Calu3 (cell line): Measurements from ENCODE around the gene FBXO44. TPM values are rescaled to one million over a fixed set of nuclear protein-coding genes. Genes with fewer than 3 reads are reported as not detected.

Source experiments
- BruUV-seq: library from RNA; stranded (reverse); fragments of 400-500 nt; replicated peaks from 2 replicates; lab custom pipeline; 2021; lab: Mats Ljungman, UMichigan
- CTCF ChIA-PET: fragments of 300-600 bp; sonication (Branson Sonifier 250); formaldehyde crosslinking; loops from one replicate; lab custom pipeline; 2022; ENCODE audit warnings: antibody characterized with exemption; lab: Charles Lee
- DNase-seq: peaks from one replicate; pipeline ENCODE4 v3.0.0; 2022
- H3K27ac Mint-ChIP-seq: one replicate; pipeline ENCODE4 v1.8.0; 2022; ENCODE audit warnings: mixed read lengths; ENCODE audit not compliant: unreplicated experiment
- H3K27me3 Mint-ChIP-seq: one replicate; pipeline ENCODE4 v1.8.0; 2022; ENCODE audit warnings: mixed read lengths; ENCODE audit not compliant: unreplicated experiment
- H3K36me3 Mint-ChIP-seq: one replicate; pipeline ENCODE4 v1.8.0; 2022; ENCODE audit warnings: mild to moderate bottlenecking, moderate library complexity, mixed read lengths; ENCODE audit not compliant: insufficient read depth, unreplicated experiment
- H3K4me1 Mint-ChIP-seq: one replicate; pipeline ENCODE4 v1.8.0; 2022; ENCODE audit warnings: mild to moderate bottlenecking, low read depth, mixed read lengths; ENCODE audit not compliant: unreplicated experiment
- H3K4me3 Mint-ChIP-seq: one replicate; pipeline ENCODE4 v1.8.0; 2022; ENCODE audit warnings: mild to moderate bottlenecking, low read depth, moderate library complexity, mixed read lengths; ENCODE audit not compliant: unreplicated experiment
- H3K9me3 Mint-ChIP-seq: one replicate; pipeline ENCODE4 v1.8.0; 2022; ENCODE audit warnings: low read depth, mixed read lengths; ENCODE audit not compliant: unreplicated experiment
- intact Hi-C: fragments of 100-400 bp; cut with micrococcal nuclease; formaldehyde crosslinking; loops from one replicate; pipeline ENCODE4 v1.10.0; 2022; ENCODE audit not compliant: unreplicated experiment
- total RNA-seq: library from RNA; stranded (reverse); gene quantifications from 2 replicates; pipeline ENCODE4 v1.2.3, GENCODE V29; 2022
- TF ChIP-seq, protein P1 (sequence below): fragments of 200-600 bp; IDR thresholded peaks from one replicate; pipeline ENCODE4 v1.8.0; 2022; ENCODE audit warnings: antibody characterized with exemption; ENCODE audit not compliant: unreplicated experiment

The FBXO44 gene
- total RNA-seq, 1 experiment from 2014 or later, result 9.8 TPM

DNA sequence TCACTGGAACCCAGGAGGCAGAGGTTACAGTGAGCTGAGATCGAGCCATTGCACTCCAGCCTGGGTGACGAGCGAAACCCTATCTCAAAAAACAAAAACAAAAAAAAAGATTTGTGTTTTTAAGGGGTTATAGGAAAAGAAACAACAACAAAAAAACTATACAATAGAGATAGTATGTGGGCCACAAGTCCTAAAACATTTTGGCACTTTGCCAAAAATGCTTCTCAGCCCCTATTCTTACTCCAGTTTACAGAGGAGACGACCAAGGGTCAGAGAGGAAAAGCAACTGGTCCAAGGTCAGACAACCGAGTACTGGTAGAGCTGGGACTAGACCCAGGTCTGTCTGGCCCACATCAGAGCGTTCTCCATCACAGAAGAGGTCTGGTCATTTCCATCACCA lies 3.0 kb downstream of the FBXO44 start:
- intact Hi-C loops, result no loop called here
- BruUV-seq, result no TSS peak

GRCh38 chr1:11658542-11658941 lies 3.9 kb downstream of the FBXO44 start:
- no peak overlapping the region for H3K27ac Mint-ChIP-seq
- H3K27me3 Mint-ChIP-seq, result no peaks in the 10 kb centered on the region
- H3K4me1 Mint-ChIP-seq, result no peaks in the 10 kb centered on the region
- H3K9me3 Mint-ChIP-seq, result no peaks in the 10 kb centered on the region
- no TSS peak for BruUV-seq
- intact Hi-C loops, result no loop called here
- TF ChIP-seq, protein P1, sequence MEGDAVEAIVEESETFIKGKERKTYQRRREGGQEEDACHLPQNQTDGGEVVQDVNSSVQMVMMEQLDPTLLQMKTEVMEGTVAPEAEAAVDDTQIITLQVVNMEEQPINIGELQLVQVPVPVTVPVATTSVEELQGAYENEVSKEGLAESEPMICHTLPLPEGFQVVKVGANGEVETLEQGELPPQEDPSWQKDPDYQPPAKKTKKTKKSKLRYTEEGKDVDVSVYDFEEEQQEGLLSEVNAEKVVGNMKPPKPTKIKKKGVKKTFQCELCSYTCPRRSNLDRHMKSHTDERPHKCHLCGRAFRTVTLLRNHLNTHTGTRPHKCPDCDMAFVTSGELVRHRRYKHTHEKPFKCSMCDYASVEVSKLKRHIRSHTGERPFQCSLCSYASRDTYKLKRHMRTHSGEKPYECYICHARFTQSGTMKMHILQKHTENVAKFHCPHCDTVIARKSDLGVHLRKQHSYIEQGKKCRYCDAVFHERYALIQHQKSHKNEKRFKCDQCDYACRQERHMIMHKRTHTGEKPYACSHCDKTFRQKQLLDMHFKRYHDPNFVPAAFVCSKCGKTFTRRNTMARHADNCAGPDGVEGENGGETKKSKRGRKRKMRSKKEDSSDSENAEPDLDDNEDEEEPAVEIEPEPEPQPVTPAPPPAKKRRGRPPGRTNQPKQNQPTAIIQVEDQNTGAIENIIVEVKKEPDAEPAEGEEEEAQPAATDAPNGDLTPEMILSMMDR, result no peak
- H3K4me3 Mint-ChIP-seq, result no peak overlapping the region
- H3K36me3 Mint-ChIP-seq, result peaks cover 9% of the 10 kb centered on the region
- CTCF ChIA-PET, result interaction anchor here (0.7 kb wide), 1 partner anchor 11 kb away, joined by 3 read pairs; no protein-coding TSS in a partner anchor
- DNase-seq, result no peak

More for the DNA sequence above, 3.0 kb downstream of the FBXO44 start:
- CTCF ChIA-PET, result no interaction called here
- DNase-seq, result no peak
- H3K9me3 Mint-ChIP-seq, result no peaks in the 10 kb centered on the region
- no peak overlapping the region for H3K4me3 Mint-ChIP-seq
- no peak overlapping the region for H3K27ac Mint-ChIP-seq
- peaks cover 14% of the 10 kb centered on the region for H3K36me3 Mint-ChIP-seq
- TF ChIP-seq, protein P1, result no peak
- no peaks in the 10 kb centered on the region for H3K27me3 Mint-ChIP-seq
- H3K4me1 Mint-ChIP-seq, result no peaks in the 10 kb centered on the region

- Mint-ChIP-seq H3K4me3 (no peak overlapping the region), H3K4me1 (no peaks in the 10 kb centered on the region), H3K27me3 (no peaks in the 10 kb centered on the region), H3K9me3 (no peaks in the 10 kb centered on the region), H3K27ac (no peak overlapping the region), H3K36me3 (peaks cover 6% of the 10 kb centered on the region)
- TF ChIP-seq, protein P1, result no peak
- CTCF ChIA-PET, result no interaction called here
- intact Hi-C loops, result no loop called here
- BruUV-seq, result no TSS peak
- no peak for DNase-seq
Observed at GRCh38 chr1:11659748-11660147, 5.1 kb downstream of the FBXO44 start.

GRCh38 chr1:11661103-11661502 lies 6.4 kb downstream of the FBXO44 start:
- CTCF ChIA-PET, result no interaction called here
- no peak for DNase-seq
- no peaks in the 10 kb centered on the region for H3K9me3 Mint-ChIP-seq
- peaks cover 6% of the 10 kb centered on the region for H3K36me3 Mint-ChIP-seq
- TF ChIP-seq, protein P1, result no peak
- no peak overlapping the region for H3K27ac Mint-ChIP-seq
- intact Hi-C loops, result no loop called here
- no peaks in the 10 kb centered on the region for H3K27me3 Mint-ChIP-seq
- no TSS peak for BruUV-seq
- no peak overlapping the region for H3K4me3 Mint-ChIP-seq
- H3K4me1 Mint-ChIP-seq, result no peaks in the 10 kb centered on the region
